Loucy (cell line): ENCODE data around the gene NR2C2.

Experiments used
- H2AFZ ChIP-seq: fragments of 200-600 bp; sonication (generic); 2 replicates; pipeline ENCODE4 v1.6.0; 2016; ENCODE audit warnings: antibody characterized with exemption, mild to moderate bottlenecking, low read length, moderate library complexity
- H3F3A ChIP-seq: fragments of 200-600 bp; 2 replicates; pipeline ENCODE4 v1.6.0; 2016; ENCODE audit warnings: antibody characterized with exemption, low read depth, mild to moderate bottlenecking
- H3K27me3 ChIP-seq: fragments of 200-600 bp; sonication (generic); 2 replicates; pipeline ENCODE4 v1.6.1; 2014; ENCODE audit warnings: low read length, mild to moderate bottlenecking; ENCODE audit not compliant: insufficient read depth, poor library complexity, severe bottlenecking
- H3K36me3 ChIP-seq: fragments of 200-600 bp; sonication (generic); 2 replicates; pipeline ENCODE4 v1.6.1; 2016; ENCODE audit warnings: low read length; ENCODE audit not compliant: insufficient read depth
- H3K4me1 ChIP-seq: fragments of 200-600 bp; sonication (generic); 2 replicates; pipeline ENCODE4 v1.5.1; 2014; ENCODE audit warnings: low read length, mild to moderate bottlenecking; ENCODE audit not compliant: insufficient read depth, poor library complexity, severe bottlenecking
- H3K4me2 ChIP-seq: fragments of 200-600 bp; sonication (generic); 2 replicates; pipeline ENCODE4 v1.6.0; 2014; ENCODE audit warnings: antibody characterized with exemption, low read length, low read depth, mild to moderate bottlenecking; ENCODE audit not compliant: poor library complexity, severe bottlenecking
- H3K4me3 ChIP-seq: fragments of 200-600 bp; sonication (generic); 2 replicates; pipeline ENCODE4 v1.5.1; 2014; ENCODE audit warnings: low read length, mild to moderate bottlenecking, mixed read lengths; ENCODE audit not compliant: poor library complexity, severe bottlenecking
- H3K79me2 ChIP-seq: fragments of 200-600 bp; sonication (generic); 2 replicates; pipeline ENCODE4 v1.6.1; 2014; ENCODE audit warnings: low read length; ENCODE audit not compliant: insufficient read depth
- H3K9ac ChIP-seq: fragments of 200-600 bp; sonication (generic); 2 replicates; pipeline ENCODE4 v1.6.0; 2014; ENCODE audit warnings: mild to moderate bottlenecking, low read depth, low read length, moderate library complexity; ENCODE audit not compliant: poor library complexity, severe bottlenecking
- H3K9me2 ChIP-seq: fragments of 200-600 bp; sonication (generic); replicated peaks from 2 replicates; pipeline ENCODE4 v1.6.1; 2016; ENCODE audit warnings: low read depth, low read length, mixed read lengths
- H3K9me3 ChIP-seq: fragments of 200-600 bp; sonication (generic); 2 replicates; pipeline ENCODE4 v1.6.1; 2014; ENCODE audit warnings: mild to moderate bottlenecking, antibody characterized with exemption, low read length, low read depth; ENCODE audit not compliant: insufficient read depth
- H4K20me1 ChIP-seq: fragments of 200-600 bp; sonication (generic); 2 replicates; pipeline ENCODE4 v1.6.0; 2014; ENCODE audit warnings: antibody characterized with exemption, low read length, mild to moderate bottlenecking; ENCODE audit not compliant: insufficient read depth, poor library complexity, severe bottlenecking
- CTCF ChIP-seq: fragments of 200-600 bp; sonication (generic); conservative IDR thresholded peaks from 2 replicates; pipeline ENCODE4 v1.5.1; 2014; ENCODE audit warnings: mild to moderate bottlenecking, antibody characterized with exemption, low read length
- EZH2phosphoT487 ChIP-seq: fragments of 200-600 bp; IDR thresholded peaks from 2 replicates; pipeline ENCODE4 v1.6.1; 2018; ENCODE audit warnings: antibody characterized with exemption, mild to moderate bottlenecking, moderate library complexity, borderline replicate concordance

Gene NR2C2

DNA sequence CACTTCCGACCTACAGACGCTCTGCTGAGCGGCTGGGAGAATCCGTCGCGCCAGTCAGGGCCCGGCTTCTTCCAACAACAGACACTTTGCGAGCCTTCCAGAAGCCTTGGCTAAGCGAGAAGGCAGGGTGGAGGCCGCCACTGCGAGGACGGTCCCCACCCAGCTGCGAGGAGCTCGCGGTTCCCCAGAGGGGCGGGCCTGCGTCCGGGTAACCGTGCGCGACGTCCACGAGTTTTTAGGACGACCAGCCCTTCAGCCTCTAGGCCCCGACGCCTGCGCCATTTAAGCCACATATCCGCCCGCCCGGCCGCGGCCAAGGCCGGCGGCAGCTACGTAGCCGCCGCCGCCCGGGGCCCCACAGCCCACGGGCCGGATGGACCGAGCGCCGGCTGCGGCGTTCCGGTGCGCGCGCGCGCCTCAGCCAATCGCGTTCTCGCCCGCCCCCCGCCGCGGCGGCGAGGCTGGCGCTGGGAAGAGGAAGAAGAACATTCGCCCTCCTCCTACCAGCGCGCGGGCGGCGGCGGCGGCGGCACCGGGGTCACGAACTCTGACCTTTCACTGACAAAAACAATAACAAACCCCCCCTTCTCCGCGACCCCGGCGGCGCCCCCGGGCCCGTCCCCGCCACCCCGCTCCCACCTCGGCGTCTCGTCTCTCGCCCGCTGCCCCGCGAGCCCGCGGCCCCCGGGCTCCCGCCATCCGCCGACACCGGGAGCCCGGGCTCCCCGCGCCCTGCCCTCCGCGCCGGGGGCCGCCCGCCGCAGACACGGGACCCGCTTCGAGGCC, at the start of gene NR2C2:
NR2C2 (plus strand) TSS at position 484 of the 786 bp plus-strand sequence. CDS start 56,332 bp downstream, outside the sequence.
- H3K79me2 ChIP-seq: peaks cover 83% of the 10 kb centered on the region
- H4K20me1 ChIP-seq: peaks cover 71% of the 10 kb centered on the region
- peaks cover 25% of the 10 kb centered on the region; the same call in 1 of the 2 replicates for H3K36me3 ChIP-seq
- H3K4me3 ChIP-seq: peak within 1 kb of the TSS; percentile 98
- H3K9me2 ChIP-seq: no peaks in the 10 kb centered on the region
- H3K9ac ChIP-seq: peak within 1 kb of the TSS; percentile 94
- peak within 1 kb of the TSS; percentile 89 for H2AFZ ChIP-seq
- no peak for TF ChIP-seq CTCF
- TF ChIP-seq EZH2phosphoT487: no peak
- H3K27me3 ChIP-seq: no peaks in the 10 kb centered on the region
- H3K9me3 ChIP-seq: no peaks in the 10 kb centered on the region
- peak within 1 kb of the TSS; percentile 95 for H3K4me2 ChIP-seq
- peaks cover 45% of the 10 kb centered on the region for H3K4me1 ChIP-seq
- H3F3A ChIP-seq: peaks cover 13% of the 10 kb centered on the region; the same call in 1 of the 2 replicates

- Histone ChIP-seq H3K36me3 (no peaks in the 10 kb centered on the region), H3K9me2 (no peaks in the 10 kb centered on the region), H3K4me1 (peaks cover 9% of the 10 kb centered on the region), H2AFZ (no peak overlapping the region), H3K27me3 (no peaks in the 10 kb centered on the region), H3K4me3 (no peak overlapping the region), H3K9me3 (no peaks in the 10 kb centered on the region), H3K79me2 (no peaks in the 10 kb centered on the region), H3K4me2 (no peak overlapping the region), H3F3A (no peaks in the 10 kb centered on the region), H3K9ac (no peak overlapping the region), H4K20me1 (no peaks in the 10 kb centered on the region)
- no peak for TF ChIP-seq EZH2phosphoT487
- TF ChIP-seq CTCF: peak; percentile 37
Observed at GRCh38 chr3:14898929-14899328, 48.5 kb upstream of the NR2C2 start.

- no peaks in the 10 kb centered on the region for H3K9me2 ChIP-seq
- H3K4me2 ChIP-seq: no peak overlapping the region
- no peaks in the 10 kb centered on the region for H4K20me1 ChIP-seq
Observed at GRCh38 chr3:14899993-14900618, 47.3 kb upstream of the NR2C2 start.

More at GRCh38 chr3:14899993-14900618, 47.3 kb upstream of the NR2C2 start:
- no peaks in the 10 kb centered on the region for H3K9me3 ChIP-seq
- no peak overlapping the region for H2AFZ ChIP-seq
- H3F3A ChIP-seq: no peaks in the 10 kb centered on the region
- TF ChIP-seq CTCF: no peak
- no peak for TF ChIP-seq EZH2phosphoT487
- H3K4me1 ChIP-seq: peaks cover 9% of the 10 kb centered on the region
- no peaks in the 10 kb centered on the region for H3K79me2 ChIP-seq
- no peaks in the 10 kb centered on the region for H3K36me3 ChIP-seq
- no peak overlapping the region for H3K9ac ChIP-seq
- H3K27me3 ChIP-seq: no peaks in the 10 kb centered on the region
- H3K4me3 ChIP-seq: no peak overlapping the region
